Kidney (tissue), 14 donors: ENCODE measurements around the gene PDE8A. TPM values are rescaled to one million over a fixed set of nuclear protein-coding genes. Genes with fewer than 3 reads are reported as not detected.

Experiments
- DNase-seq, 5 donors: peaks; one replicate each; pipeline ENCODE4 v3.0.0-alpha.2; 2013 to 2020
- FAIRE-seq: peaks from 2 replicates; lab custom pipeline; 2012; peaks lifted over from hg19 to GRCh38; lab: Jason Lieb, UNC
- H3K27ac ChIP-seq, 2 donors: one replicate each; pipeline ENCODE4 v1.7.0; 2013; ENCODE audit warnings: low read depth in 2 of 2, low read length in 2 of 2, inconsistent platforms in 1 of 2
- H3K27me3 ChIP-seq: one replicate; pipeline ENCODE4 v1.7.1; 2013; ENCODE audit warnings: low read length, inconsistent platforms; ENCODE audit not compliant: control insufficient read depth, insufficient read depth
- H3K36me3 ChIP-seq, 3 donors: one replicate each; pipeline versions ENCODE4 v1.7.0 to v1.7.1; 2013; ENCODE audit warnings: low read length in 3 of 3, control low read depth in 1 of 3, inconsistent platforms in 1 of 3; ENCODE audit not compliant: insufficient read depth in 3 of 3, control insufficient read depth in 2 of 3
- H3K4me1 ChIP-seq, 3 donors: one replicate each; pipeline versions ENCODE4 v1.7.0 to v1.7.1; 2013; ENCODE audit warnings: low read length in 3 of 3, inconsistent platforms in 1 of 3, low read depth in 1 of 3; ENCODE audit not compliant: control insufficient read depth in 2 of 3, insufficient read depth in 2 of 3
- H3K4me3 ChIP-seq, 3 donors: one replicate each; pipeline versions ENCODE4 v1.7.0 to v1.8.1; 2013; ENCODE audit warnings: low read length in 3 of 3, control low read depth in 1 of 3, inconsistent platforms in 1 of 3
- H3K9ac ChIP-seq, 3 donors: one replicate each; pipeline versions ENCODE4 v1.7.0 to v1.7.1; 2013; ENCODE audit warnings: low read length in 3 of 3, control low read depth in 1 of 3, inconsistent platforms in 1 of 3
- H3K9me3 ChIP-seq, 3 donors: one replicate each; pipeline versions ENCODE4 v1.7.0 to v1.7.1; 2013; ENCODE audit warnings: low read length in 3 of 3, control low read depth in 1 of 3, inconsistent platforms in 1 of 3; ENCODE audit not compliant: control insufficient read depth in 2 of 3, insufficient read depth in 1 of 3
- intact Hi-C: fragments of 100-400 bp; cut with DNase I; formaldehyde crosslinking; loops from one replicate; pipeline ENCODE4 v1.11.1; 2022
- polyA plus RNA-seq: library from polyadenylated mRNA; stranded (reverse); fragments of 350-450 nt; fragmentation: Illumina TruSeq; extraction: RNeasy Lipid Tissue Mini Kit (QIAGEN cat#74804); gene quantifications from one replicate; pipeline ENCODE4 v1.2.3, GENCODE V29; 2014; ENCODE audit warnings: low read depth, low replicate concordance; ENCODE audit not compliant: insufficient read depth
- total RNA-seq: library from RNA; stranded (reverse); fragmentation: NEBNext Ultra II Directional; extraction: Animal tissue kit (Norgen Biotek cat#: 25700); gene quantifications from one replicate; pipeline ENCODE4 v1.2.1, GENCODE V29; 2021
- TF ChIP-seq, protein P1 (sequence below): IDR thresholded peaks from 3 replicates; pipeline ENCODE4 v1.5.1; 2012; ENCODE audit warnings: mild to moderate bottlenecking, moderate library complexity, borderline replicate concordance; ENCODE audit not compliant: insufficient read depth; ENCODE audit errors: extremely low read depth
- donor health status: control.
- donor health status: control.
- donor health status: control.
- donor health status: control.
- donor health status: control.
- donor health status: DM: yes; HTN: yes; CAD: no.
- donor health status: Normal renal cell carcinoma (clear cell type).

The PDE8A gene
- total and polyA plus RNA-seq, 2 donors from 2014 or later, result 20.3 to 37.5 TPM

DNA sequence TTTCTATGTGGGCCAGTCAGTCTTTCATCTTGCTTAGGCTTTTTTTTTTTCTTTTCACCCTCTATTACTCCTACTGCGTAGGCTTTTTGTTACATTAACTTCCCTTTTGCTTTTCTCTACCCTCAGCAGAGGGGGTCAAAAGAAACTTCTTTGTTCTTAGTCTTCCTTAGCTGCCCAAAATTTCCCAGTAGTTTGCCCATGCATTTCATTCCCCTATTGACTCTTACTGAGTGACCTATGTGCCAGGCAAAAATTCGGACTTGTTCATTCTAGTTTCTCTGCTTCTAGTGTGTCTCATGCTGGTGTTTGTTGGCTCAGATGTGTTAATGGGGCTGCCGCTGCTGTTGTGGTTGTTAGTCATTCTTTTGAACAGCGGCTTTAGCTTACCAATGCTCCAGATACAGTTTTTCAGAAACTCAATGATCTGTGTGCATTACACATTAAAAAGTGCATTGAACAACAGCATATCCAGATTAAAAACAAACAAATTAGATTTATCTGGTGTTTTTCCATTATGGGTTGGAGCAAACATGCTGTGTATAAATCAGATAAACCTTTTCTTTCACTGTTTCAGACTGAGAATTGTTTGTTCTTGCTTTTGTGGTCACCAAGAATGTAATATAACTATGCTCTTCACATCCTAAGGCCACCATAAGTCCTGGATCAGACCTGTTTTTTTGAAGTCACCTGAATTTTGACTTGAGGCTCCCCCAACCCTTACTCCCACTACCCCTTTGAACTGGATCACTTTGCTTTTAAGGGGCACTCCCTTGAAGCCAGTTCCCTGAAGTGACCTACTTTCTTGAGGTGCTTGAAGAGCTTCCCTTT lies 43.1 kb downstream of the PDE8A start:
- peaks cover 0 to 50% (median 31%) of the 10 kb centered on the region in 3 donors for H3K4me1 ChIP-seq
- H3K9me3 ChIP-seq, result no peaks in the 10 kb centered on the region
- TF ChIP-seq, protein P1, sequence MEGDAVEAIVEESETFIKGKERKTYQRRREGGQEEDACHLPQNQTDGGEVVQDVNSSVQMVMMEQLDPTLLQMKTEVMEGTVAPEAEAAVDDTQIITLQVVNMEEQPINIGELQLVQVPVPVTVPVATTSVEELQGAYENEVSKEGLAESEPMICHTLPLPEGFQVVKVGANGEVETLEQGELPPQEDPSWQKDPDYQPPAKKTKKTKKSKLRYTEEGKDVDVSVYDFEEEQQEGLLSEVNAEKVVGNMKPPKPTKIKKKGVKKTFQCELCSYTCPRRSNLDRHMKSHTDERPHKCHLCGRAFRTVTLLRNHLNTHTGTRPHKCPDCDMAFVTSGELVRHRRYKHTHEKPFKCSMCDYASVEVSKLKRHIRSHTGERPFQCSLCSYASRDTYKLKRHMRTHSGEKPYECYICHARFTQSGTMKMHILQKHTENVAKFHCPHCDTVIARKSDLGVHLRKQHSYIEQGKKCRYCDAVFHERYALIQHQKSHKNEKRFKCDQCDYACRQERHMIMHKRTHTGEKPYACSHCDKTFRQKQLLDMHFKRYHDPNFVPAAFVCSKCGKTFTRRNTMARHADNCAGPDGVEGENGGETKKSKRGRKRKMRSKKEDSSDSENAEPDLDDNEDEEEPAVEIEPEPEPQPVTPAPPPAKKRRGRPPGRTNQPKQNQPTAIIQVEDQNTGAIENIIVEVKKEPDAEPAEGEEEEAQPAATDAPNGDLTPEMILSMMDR, result no peak
- peak overlapping the region; percentile 68 for H3K27ac ChIP-seq
- DNase-seq (peak in 1 of 5 donors; percentile 39), FAIRE-seq (no peak)
- H3K4me3 ChIP-seq, result peak overlapping the region in 2 of 3 donors; percentile 3 to 24
- H3K27me3 ChIP-seq, result no peaks in the 10 kb centered on the region
- no peak overlapping the region for H3K9ac ChIP-seq
- H3K36me3 ChIP-seq, result no peaks in the 10 kb centered on the region
- intact Hi-C loops, result no loop called here

DNA sequence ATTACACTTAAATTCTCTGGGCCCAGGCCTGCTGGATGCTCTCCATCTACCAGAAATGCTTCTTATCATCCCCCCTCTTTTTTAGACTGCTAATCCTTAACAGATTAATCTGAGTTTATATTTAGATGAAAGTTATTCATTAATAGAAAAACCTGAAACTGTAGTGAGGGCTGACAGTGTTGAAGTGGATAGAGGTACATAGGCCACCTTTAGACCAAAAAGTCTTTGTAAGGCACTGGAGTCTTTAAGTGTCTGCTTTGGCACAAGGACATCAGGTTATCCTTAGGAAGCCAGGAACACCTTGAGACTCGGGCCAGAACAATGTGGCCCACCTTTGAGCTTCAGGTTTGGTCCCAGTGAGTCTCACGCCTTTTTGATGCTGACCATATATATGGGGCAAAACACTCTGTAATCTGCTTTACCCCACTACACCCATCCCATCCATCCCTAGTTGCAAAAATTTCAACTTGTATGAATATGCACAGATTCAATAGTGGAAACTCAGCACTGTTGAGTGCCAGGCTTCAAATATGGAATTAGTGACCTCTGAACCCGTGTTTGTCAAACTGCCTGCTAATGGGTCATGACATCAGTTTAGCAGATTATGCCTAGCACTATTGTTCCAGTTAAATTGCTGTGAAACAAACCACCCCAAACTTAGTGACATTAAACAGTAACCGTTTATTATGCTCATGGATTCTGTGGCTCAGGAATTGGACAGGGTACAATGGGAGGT lies 44.0 kb downstream of the PDE8A start:
- intact Hi-C loops, result no loop called here
- peak overlapping the region; percentile 36 to 88 for H3K27ac ChIP-seq
- DNase-seq (no peak), FAIRE-seq (no peak)
- H3K9me3 ChIP-seq, result no peaks in the 10 kb centered on the region
- H3K27me3 ChIP-seq, result no peaks in the 10 kb centered on the region
- peak overlapping the region in 2 of 3 donors; percentile 4 to 28 for H3K4me3 ChIP-seq
- TF ChIP-seq, protein P1, result no peak
- no peaks in the 10 kb centered on the region for H3K36me3 ChIP-seq
- H3K9ac ChIP-seq, result peak overlapping the region in 1 of 3 donors; percentile 23
- peaks cover 0 to 59% (median 38%) of the 10 kb centered on the region in 3 donors for H3K4me1 ChIP-seq

DNA sequence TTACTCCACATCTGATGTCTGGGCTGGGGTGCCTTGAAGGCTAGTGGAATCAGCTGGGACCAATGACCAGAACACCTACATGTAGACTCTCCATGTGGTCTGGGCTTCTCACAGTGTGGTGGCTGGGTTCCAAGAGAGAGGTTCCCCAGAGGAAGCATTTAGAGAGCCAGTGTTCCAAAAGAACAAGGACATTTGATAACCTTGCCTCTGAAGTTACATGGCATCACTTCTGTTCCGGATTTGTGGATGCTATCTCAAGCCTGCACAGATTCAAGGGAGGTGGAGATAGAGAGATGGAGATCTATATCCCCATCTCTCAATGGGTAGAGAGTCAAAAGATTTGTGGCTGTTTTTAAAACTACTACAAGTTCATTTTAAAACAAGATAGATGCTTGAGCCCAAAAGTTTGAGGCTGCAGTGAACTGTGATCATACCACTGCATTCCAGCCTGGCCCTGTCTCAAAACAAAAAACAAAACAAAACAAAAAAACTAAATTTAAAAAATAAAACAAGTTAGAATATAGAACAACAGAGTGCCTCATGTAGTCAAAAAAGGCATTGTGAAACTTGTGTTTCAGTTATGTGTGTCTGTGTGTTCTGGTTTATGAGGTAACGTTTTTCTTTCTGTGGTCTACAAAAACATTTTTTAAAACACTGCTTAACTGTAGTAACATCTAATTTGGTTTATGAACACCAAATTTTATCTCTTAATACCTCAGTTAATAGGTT lies 44.8 kb downstream of the PDE8A start:
- peak overlapping the region; percentile 73 to 88 for H3K27ac ChIP-seq
- TF ChIP-seq, protein P1, result no peak
- H3K9ac ChIP-seq, result peak overlapping the region in 1 of 3 donors; percentile 21
- H3K36me3 ChIP-seq, result no peaks in the 10 kb centered on the region
- no peaks in the 10 kb centered on the region for H3K27me3 ChIP-seq
- peak overlapping the region in 1 of 3 donors; percentile 10 for H3K4me3 ChIP-seq
- H3K9me3 ChIP-seq, result no peaks in the 10 kb centered on the region
- DNase-seq (no peak), FAIRE-seq (no peak)
- H3K4me1 ChIP-seq, result peaks cover 3 to 66% (median 43%) of the 10 kb centered on the region in 3 donors
- intact Hi-C loops, result no loop called here
